Mucosa of descending colon (tissue), 3 donors: Measurements from ENCODE around the gene FZD1. TPM values are rescaled to one million over a fixed set of nuclear protein-coding genes. Genes with fewer than 3 reads are reported as not detected.
"Not testable (repeated sequence)": the region's sequence is repeated elsewhere in the genome, so short reads cannot be mapped to it uniquely, and the experiment has no call there.

Source experiments
- ATAC-seq: fragments of 200-7000 bp; cut with Tn5 transposase; one replicate; pipeline ENCODE4 v1.9.1; 2020; ENCODE audit warnings: mild to moderate bottlenecking, moderate library complexity
- DNase-seq, 3 donors: peaks; one replicate each; pipeline ENCODE4 v3.0.0-alpha.2; 2020
- H3K36me3 ChIP-seq: fragments of 200-600 bp; one replicate; pipeline ENCODE4 v1.8.0; 2021; ENCODE audit warnings: low read depth, mild to moderate bottlenecking
- H3K4me1 ChIP-seq: fragments of 200-600 bp; one replicate; pipeline ENCODE4 v1.8.0; 2021; ENCODE audit warnings: low read depth, mild to moderate bottlenecking
- H3K4me3 ChIP-seq: fragments of 200-600 bp; one replicate; pipeline ENCODE4 v1.8.0; 2021; ENCODE audit warnings: mild to moderate bottlenecking
- H3K9me3 ChIP-seq: fragments of 200-600 bp; one replicate; pipeline ENCODE4 v1.8.0; 2021; ENCODE audit warnings: mild to moderate bottlenecking
- intact Hi-C, 2 donors: fragments of 100-400 bp; cut with DNase I in 1 of 2; cut with micrococcal nuclease in 1 of 2; formaldehyde crosslinking; loops; one replicate each; pipeline versions ENCODE4 v1.11.0 to v1.11.1; 2022; cut with DNase I, micrococcal nuclease
- total RNA-seq, 3 donors: library from RNA; stranded (reverse); fragmentation: NEBNext Ultra II Directional in 2 of 3; extraction: Animal tissue kit (Norgen Biotek cat#: 25700) in 2 of 3; gene quantifications; one replicate each; pipeline versions ENCODE4 v1.2.1 to v1.2.4, GENCODE V29; 2021 to 2023
- TF ChIP-seq, protein P1 (sequence below): fragments of 200-600 bp; IDR thresholded peaks from one replicate; pipeline ENCODE4 v1.8.0; 2022; ENCODE audit warnings: antibody characterized with exemption, mild to moderate bottlenecking
- donor health status: DM: no; HTN: no; CAD: no; lungs with moderate emphysema.
- donor health status: DM: no; HTN: no; CAD: no.
- donor health status: DM: no; HTN: yes; CAD: no.

Gene FZD1
- total RNA-seq, 3 donors from 2014 or later: 7.3 to 15.3 (median 8.4) TPM

DNA sequence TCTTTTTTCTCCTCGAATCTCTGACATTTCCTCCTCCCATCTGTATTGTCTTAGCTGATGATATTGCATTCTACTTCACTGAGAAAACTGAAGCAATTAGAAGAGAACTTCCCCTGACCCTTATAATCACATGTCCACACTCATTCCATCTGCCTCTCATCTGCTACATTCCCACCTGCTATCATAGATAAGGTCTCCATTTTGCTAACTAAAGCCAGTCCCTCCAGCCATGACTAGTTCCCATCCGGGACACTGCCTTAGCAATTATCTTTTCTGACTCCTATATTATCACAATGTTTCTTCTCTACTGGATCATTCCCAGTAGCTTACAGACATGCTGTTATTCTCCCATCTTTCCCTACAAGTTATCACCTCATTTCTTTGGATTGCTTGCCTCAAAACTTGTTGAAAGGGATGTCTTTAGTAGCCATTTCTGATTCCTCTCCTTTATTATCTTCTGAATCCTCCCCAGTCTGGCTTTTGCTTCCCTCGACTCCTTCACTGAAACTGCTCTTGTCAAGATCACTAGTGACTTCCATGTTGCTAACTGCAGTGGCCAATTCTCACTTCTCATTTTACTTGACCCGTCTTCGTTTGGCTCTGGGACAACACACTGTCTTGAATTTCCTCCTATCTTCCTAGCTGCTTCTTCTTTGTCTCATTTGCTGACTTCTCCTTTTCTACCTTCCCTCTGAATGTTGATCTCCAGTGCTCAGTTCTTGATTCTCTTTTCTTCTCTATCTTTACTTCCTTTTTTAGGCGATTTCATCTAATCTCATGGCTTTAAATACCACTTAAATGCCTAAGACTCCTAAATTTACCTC, 35.9 kb downstream of the FZD1 start:
- intact Hi-C loops: no loop called here

DNA sequence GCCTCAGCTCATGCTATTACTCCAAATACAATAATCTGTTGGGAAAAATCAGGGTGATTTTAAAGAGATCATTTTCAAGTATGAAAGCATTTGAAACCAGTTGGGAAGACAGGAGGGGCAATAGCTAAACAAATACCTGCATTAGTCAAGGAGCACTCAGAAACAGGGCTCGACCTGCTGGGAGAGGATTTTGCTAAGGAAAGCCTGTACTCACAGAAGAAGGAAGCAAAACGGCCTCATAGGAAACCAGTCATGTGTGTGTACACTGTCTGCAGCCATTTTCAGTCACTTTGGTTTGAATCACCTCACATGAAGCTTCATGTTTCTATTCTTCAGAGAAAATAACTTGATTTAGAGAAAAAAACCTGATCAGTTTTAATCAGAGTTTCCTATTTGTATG, 38.6 kb downstream of the FZD1 start:
- ATAC-seq (no peak), DNase-seq (no peak)
- no peaks in the 10 kb centered on the region for H3K4me1 ChIP-seq
- intact Hi-C loops: no loop called here
- H3K9me3 ChIP-seq: no peaks in the 10 kb centered on the region
- H3K36me3 ChIP-seq: no peaks in the 10 kb centered on the region
- H3K4me3 ChIP-seq: no peak overlapping the region
- TF ChIP-seq, protein P1, sequence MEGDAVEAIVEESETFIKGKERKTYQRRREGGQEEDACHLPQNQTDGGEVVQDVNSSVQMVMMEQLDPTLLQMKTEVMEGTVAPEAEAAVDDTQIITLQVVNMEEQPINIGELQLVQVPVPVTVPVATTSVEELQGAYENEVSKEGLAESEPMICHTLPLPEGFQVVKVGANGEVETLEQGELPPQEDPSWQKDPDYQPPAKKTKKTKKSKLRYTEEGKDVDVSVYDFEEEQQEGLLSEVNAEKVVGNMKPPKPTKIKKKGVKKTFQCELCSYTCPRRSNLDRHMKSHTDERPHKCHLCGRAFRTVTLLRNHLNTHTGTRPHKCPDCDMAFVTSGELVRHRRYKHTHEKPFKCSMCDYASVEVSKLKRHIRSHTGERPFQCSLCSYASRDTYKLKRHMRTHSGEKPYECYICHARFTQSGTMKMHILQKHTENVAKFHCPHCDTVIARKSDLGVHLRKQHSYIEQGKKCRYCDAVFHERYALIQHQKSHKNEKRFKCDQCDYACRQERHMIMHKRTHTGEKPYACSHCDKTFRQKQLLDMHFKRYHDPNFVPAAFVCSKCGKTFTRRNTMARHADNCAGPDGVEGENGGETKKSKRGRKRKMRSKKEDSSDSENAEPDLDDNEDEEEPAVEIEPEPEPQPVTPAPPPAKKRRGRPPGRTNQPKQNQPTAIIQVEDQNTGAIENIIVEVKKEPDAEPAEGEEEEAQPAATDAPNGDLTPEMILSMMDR: no peak

More for the DNA sequence above, 35.9 kb downstream of the FZD1 start:
- DNase-seq (peak in 1 of 3 donors; percentile 17), ATAC-seq (peak; percentile 31)
- Histone ChIP-seq H3K4me1 (no peaks in the 10 kb centered on the region), H3K4me3 (no peak overlapping the region), H3K9me3 (no peaks in the 10 kb centered on the region), H3K36me3 (no peaks in the 10 kb centered on the region)
- TF ChIP-seq, protein P1: no peak

DNA sequence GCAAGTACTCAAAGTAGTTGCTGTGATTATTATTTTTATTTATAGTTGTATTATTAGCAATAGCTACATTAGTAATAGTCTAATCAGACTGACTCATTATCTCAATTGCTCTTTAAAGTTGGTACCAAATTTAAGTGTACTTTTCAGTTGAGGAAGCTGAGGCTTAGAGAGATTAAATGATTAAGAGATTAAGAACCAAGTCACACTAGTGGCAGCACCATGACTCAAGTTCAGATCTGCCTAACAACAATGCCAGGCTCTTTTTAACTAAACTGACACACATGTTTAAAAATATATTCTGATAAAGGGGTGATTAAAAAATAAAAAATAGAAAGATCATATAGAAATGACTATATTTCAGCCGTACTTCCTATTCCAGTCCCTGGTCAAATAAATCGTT, 42.0 kb downstream of the FZD1 start:
- intact Hi-C loops: no loop called here
- ATAC-seq: no peak
- no peaks in the 10 kb centered on the region for H3K4me1 ChIP-seq
- TF ChIP-seq, protein P1: no peak
- DNase-seq: no peak
- H3K9me3 ChIP-seq: no peaks in the 10 kb centered on the region
- H3K36me3 ChIP-seq: no peaks in the 10 kb centered on the region
- H3K4me3 ChIP-seq: no peak overlapping the region

DNA sequence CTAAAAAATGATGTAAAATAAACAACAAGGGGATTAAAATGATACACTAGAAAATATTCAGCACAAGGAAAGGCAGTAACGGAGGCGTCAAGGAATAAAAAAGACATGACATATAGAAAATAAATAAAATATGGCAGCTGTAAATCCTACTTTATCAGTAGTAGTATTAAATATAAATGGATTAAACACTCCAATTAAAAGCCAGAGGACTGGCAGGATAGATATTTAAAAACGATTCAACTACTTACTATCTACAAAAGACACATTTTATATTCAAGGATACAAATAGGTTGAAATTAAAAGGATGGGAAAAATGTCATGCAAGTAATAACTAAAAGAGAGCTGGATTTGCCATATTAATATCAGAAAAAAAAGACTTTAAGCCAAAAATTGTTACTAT, 43.2 kb downstream of the FZD1 start:
- no peak overlapping the region for H3K4me3 ChIP-seq
- intact Hi-C loops: no loop called here
- H3K36me3 ChIP-seq: no peaks in the 10 kb centered on the region
- DNase-seq (no peak), ATAC-seq (no peak)
- no peaks in the 10 kb centered on the region for H3K4me1 ChIP-seq
- TF ChIP-seq, protein P1: no peak
- no peaks in the 10 kb centered on the region for H3K9me3 ChIP-seq

DNA sequence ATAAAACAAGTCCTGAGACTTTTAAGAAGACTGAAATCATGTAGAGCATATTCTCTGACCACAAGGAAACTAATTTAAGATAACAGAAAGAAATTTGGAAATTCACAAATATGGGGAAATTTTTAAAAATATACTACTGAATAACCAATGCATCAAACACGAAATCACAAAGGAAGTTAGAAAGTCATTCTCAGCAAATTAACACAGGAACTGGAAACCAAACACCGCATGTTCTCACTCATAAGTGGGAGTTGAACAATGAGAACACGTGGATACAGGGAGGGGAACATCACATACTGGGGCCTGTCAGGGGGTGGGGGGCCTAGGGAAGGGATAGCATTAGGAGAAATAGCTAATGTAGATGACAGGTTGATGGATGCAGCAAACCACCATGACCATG, 44.0 kb downstream of the FZD1 start:
- intact Hi-C loops, H3K4me1 ChIP-seq, DNase-seq, H3K36me3 ChIP-seq, ATAC-seq, H3K4me3 ChIP-seq, H3K9me3 ChIP-seq: not testable (repeated sequence)

DNA sequence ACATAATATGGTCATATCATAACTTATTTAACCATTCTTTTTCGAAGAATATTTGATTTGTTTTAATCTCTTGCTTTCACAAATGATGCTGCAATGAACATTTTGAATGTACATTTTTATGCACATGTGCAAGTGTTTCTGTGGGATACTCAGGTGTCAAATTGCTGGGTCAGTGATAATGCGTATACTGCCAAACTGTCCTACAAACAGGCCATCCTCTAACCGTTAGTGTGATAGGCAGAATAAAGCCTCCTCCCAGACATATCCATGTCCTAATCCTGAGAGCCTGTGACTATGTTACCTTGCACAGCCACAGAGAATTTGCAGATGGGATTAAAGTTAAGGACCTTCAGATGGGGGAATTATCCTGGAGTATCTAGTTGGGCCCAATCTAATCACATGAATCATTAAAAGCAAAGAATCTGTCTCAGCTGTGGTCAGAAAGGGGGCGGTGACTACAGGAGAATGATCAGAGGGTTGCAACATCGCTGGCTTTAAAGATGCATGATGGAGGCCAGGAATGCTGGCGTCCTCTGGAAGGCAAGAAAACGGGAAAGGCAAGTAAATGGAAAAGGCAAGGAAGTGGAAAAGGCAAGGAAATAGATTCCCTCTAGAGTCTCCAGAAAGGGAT, 46.7 kb downstream of the FZD1 start:
- ATAC-seq: no peak
- intact Hi-C loops: no loop called here
- peak in 1 of 3 donors; percentile 23 for DNase-seq

More for the DNA sequence above, 46.7 kb downstream of the FZD1 start:
- Histone ChIP-seq H3K9me3 (no peaks in the 10 kb centered on the region), H3K4me1 (no peaks in the 10 kb centered on the region), H3K4me3 (no peak overlapping the region), H3K36me3 (no peaks in the 10 kb centered on the region)
- TF ChIP-seq, protein P1: no peak
